Fibroblast of lung (primary cell): Measurements from ENCODE around the gene FAAP20. TPM values are rescaled to one million over a fixed set of nuclear protein-coding genes. Genes with fewer than 3 reads are reported as not detected.

Source experiments
- DNase-seq, 2 donors: peaks; one replicate each; pipeline versions ENCODE4 v3.0.0 to v3.0.0-alpha.2; 2010; ENCODE audit warnings: low read depth in 2 of 2
- H2AFZ ChIP-seq: 2 replicates; pipeline ENCODE4 v1.5.1; 2012; ENCODE audit warnings: low read length, control low read depth, inconsistent platforms
- H3K27ac ChIP-seq: 2 replicates; pipeline ENCODE4 v1.5.1; 2011; ENCODE audit warnings: low read length, control low read depth; ENCODE audit not compliant: insufficient read depth
- H3K27me3 ChIP-seq: 2 replicates; pipeline ENCODE4 v1.5.1; 2011; ENCODE audit warnings: mild to moderate bottlenecking, low read length; ENCODE audit not compliant: control insufficient read depth, insufficient read depth
- H3K36me3 ChIP-seq: 2 replicates; pipeline ENCODE4 v1.5.1; 2011; ENCODE audit warnings: low read length; ENCODE audit not compliant: control insufficient read depth, insufficient read depth
- H3K4me1 ChIP-seq: 2 replicates; pipeline ENCODE4 v1.5.1; 2011; ENCODE audit warnings: low read length; ENCODE audit not compliant: control insufficient read depth, insufficient read depth; ENCODE audit errors: extremely low read depth
- H3K4me2 ChIP-seq: 2 replicates; pipeline ENCODE4 v1.5.1; 2011; ENCODE audit warnings: low read length, control low read depth; ENCODE audit not compliant: insufficient read depth; ENCODE audit errors: extremely low read depth
- H3K4me3 ChIP-seq, 4 experiments: fragments of 200-600 bp in 1 of 4; sonication (generic) in 1 of 4; replicated peaks in 1 of 4; 2 replicates each; pipeline ENCODE4 v1.5.1; 2011 to 2016; ENCODE audit warnings: low read length in 4 of 4, low read depth in 3 of 4, mild to moderate bottlenecking in 3 of 4, control low read depth in 2 of 4, inconsistent platforms in 1 of 4, mixed read lengths in 1 of 4; ENCODE audit not compliant: insufficient read depth in 1 of 4; ENCODE audit errors: control extremely low read depth in 1 of 4
- H3K79me2 ChIP-seq: 2 replicates; pipeline ENCODE4 v1.5.1; 2012; ENCODE audit warnings: mild to moderate bottlenecking, low read length, inconsistent platforms; ENCODE audit not compliant: control insufficient read depth, insufficient read depth
- H3K9ac ChIP-seq: 2 replicates; pipeline ENCODE4 v1.5.1; 2011; ENCODE audit warnings: mild to moderate bottlenecking, low read length, control low read depth; ENCODE audit not compliant: insufficient read depth
- H3K9me3 ChIP-seq: 2 replicates; pipeline ENCODE4 v1.5.1; 2012; ENCODE audit warnings: low read depth, low read length; ENCODE audit not compliant: control insufficient read depth, insufficient read depth
- H4K20me1 ChIP-seq: 2 replicates; pipeline ENCODE4 v1.5.1; 2011; ENCODE audit warnings: low read length; ENCODE audit not compliant: control insufficient read depth, insufficient read depth; ENCODE audit errors: extremely low read depth
- EZH2 ChIP-seq: IDR thresholded peaks from 2 replicates; pipeline ENCODE4 v1.5.1; 2012; ENCODE audit warnings: low read length, control low read depth, mild to moderate bottlenecking; ENCODE audit errors: missing control alignments
- polyA plus RNA-seq, 2 donors: library from polyadenylated mRNA; depleted of rRNA in 1 of 2; stranded (reverse) in 1 of 2; unstranded in 1 of 2; fragments of >200 nt; gene quantifications; 2 replicates each; pipeline ENCODE4 v1.2.1, GENCODE V29; 2011 to 2012; ENCODE audit warnings: missing spikeins in 1 of 2
- total RNA-seq: library from RNA; depleted of rRNA; stranded (reverse); fragments of >200 nt; gene quantifications from 2 replicates; pipeline ENCODE4 v1.2.1, GENCODE V29; 2014
- TF ChIP-seq, protein P1 (sequence below), 2 donors: IDR thresholded peaks in 1 of 2; conservative IDR thresholded peaks in 1 of 2; 1 replicate in 1 of 2; 2 replicates in 1 of 2; pipeline ENCODE4 v1.5.1; 2011 to 2012; ENCODE audit warnings: low read length in 2 of 2, control low read depth in 1 of 2, inconsistent platforms in 1 of 2, low read depth in 1 of 2, mild to moderate bottlenecking in 1 of 2

The FAAP20 gene
- total and polyA plus RNA-seq, 2 donors (not counting 1 experiment from before 2014, with no cell fraction given): 8.2 to 21.5 TPM

DNA sequence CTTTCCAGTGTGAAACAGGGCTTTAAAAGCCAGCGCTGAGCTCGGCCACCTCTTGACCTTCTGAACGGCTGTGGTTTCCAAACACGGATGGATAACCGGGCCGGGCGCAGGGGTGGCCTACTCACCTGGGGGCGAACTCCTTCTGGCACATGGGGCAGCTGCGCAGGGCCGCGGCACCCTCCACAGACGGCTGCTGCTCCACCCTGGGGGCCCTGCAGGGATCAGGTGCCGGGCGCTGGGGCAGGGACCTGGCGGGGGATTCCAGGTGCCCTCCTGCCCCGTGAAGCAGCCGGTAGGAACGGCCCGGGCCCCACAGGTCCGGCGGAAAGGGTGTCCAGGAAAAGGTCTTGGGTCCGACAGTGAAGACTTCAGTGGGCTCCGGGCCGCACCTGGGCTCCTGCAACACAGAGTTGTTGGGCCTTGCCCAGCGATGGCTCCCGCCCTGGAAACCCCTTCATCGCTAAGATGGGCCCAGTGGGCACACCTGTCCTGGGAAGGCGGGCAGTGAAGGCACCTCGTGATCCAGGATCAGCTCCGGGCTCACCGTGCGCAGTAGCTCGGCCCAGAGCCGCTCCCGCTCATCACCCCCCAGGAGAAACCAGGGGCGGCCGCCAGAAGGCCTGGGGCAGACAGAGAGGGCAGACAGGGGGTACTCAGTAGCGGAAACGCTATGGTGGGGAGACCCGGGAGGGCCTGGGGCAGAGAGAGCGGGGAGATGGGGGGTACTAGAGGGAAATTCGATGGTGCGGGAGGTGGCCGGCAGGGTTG lies 874 bp downstream of the FAAP20 start:
- Histone ChIP-seq H3K79me2 (peaks cover 22% of the 10 kb centered on the region), H3K27me3 (no peaks in the 10 kb centered on the region), H2AFZ (no peak overlapping the region), H4K20me1 (no peaks in the 10 kb centered on the region), H3K36me3 (peaks cover 2% of the 10 kb centered on the region), H3K9ac (peak overlapping the region; percentile 39), H3K9me3 (no peaks in the 10 kb centered on the region), H3K4me1 (peaks cover 25% of the 10 kb centered on the region), H3K4me2 (peak overlapping the region; percentile 86), H3K4me3 (peak overlapping the region; percentile 39 to 53 (median 46)), H3K27ac (no peak overlapping the region)
- DNase-seq: no peak
- TF ChIP-seq, protein P1, sequence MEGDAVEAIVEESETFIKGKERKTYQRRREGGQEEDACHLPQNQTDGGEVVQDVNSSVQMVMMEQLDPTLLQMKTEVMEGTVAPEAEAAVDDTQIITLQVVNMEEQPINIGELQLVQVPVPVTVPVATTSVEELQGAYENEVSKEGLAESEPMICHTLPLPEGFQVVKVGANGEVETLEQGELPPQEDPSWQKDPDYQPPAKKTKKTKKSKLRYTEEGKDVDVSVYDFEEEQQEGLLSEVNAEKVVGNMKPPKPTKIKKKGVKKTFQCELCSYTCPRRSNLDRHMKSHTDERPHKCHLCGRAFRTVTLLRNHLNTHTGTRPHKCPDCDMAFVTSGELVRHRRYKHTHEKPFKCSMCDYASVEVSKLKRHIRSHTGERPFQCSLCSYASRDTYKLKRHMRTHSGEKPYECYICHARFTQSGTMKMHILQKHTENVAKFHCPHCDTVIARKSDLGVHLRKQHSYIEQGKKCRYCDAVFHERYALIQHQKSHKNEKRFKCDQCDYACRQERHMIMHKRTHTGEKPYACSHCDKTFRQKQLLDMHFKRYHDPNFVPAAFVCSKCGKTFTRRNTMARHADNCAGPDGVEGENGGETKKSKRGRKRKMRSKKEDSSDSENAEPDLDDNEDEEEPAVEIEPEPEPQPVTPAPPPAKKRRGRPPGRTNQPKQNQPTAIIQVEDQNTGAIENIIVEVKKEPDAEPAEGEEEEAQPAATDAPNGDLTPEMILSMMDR (conservative IDR thresholded peaks at IDR 0.05 in 1 of 2, IDR thresholded peaks at IDR 0.05 in 1 of 2; ENCODE audit: low read depth in 1 of 2, low read length in 2 of 2): no peak

DNA sequence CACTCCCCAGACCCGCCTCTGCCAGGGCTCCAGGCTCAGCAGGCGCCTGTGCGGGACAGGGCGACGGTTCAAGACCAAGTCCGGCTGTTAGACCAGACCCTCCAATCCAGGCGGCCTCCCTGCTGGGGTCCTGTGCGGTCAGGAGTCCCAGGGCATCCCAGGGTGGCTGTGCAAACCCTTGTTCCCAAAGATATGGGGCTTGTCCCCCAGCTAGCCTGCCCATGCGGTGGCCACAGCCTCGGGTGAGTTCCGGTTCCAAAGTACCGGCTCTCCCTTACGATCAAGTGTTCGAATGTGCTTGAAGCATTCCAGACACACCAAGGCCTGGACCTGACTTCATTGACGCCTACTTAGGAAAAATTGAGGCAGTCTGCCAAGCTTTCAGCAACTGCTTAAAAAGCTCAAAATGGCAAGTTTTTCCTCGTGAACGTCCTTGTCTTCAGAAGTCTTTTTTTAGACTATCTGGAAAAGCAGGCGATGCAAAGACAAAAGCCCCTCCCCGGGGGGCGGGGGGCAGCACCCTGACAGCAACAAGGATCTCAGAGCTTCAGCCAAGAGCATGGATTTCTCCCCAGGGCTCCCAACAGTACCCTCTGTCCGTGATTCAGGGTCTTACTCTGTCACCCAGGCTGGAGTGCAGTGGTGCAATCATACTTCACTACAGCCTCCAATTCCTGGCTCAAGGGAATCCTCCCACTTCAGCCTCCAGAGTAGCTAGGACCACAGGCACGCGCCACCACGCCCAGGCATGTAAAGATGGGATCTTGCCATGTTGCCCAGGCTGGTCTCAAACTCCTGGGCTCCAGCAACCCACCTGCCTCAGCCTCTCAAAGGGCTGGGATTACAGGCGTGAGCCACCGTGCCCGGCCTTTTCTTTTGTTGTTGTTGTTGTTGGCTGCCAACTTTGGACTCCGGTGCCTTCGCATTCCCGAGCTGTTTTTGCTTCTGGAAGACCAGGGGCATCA lies 2.3 kb downstream of the FAAP20 start:
- H3K9ac ChIP-seq: no peak overlapping the region
- H3K4me3 ChIP-seq: peak overlapping the region in 2 of 4 experiments; percentile 10 to 29
- H2AFZ ChIP-seq: no peak overlapping the region
- peak overlapping the region; percentile 18 for H3K27ac ChIP-seq
- H3K4me1 ChIP-seq: peaks cover 25% of the 10 kb centered on the region
- H4K20me1 ChIP-seq: no peaks in the 10 kb centered on the region
- peak; percentile 77 to 88 for DNase-seq
- H3K4me2 ChIP-seq: peak overlapping the region; percentile 42
- H3K36me3 ChIP-seq: peaks cover 2% of the 10 kb centered on the region
- H3K79me2 ChIP-seq: peaks cover 22% of the 10 kb centered on the region
- TF ChIP-seq, protein P1 (conservative IDR thresholded peaks at IDR 0.05 in 1 of 2, IDR thresholded peaks at IDR 0.05 in 1 of 2; ENCODE audit: low read depth in 1 of 2, low read length in 2 of 2): no peak
- no peak for TF ChIP-seq EZH2
- H3K27me3 ChIP-seq: no peaks in the 10 kb centered on the region
- H3K9me3 ChIP-seq: no peaks in the 10 kb centered on the region

DNA sequence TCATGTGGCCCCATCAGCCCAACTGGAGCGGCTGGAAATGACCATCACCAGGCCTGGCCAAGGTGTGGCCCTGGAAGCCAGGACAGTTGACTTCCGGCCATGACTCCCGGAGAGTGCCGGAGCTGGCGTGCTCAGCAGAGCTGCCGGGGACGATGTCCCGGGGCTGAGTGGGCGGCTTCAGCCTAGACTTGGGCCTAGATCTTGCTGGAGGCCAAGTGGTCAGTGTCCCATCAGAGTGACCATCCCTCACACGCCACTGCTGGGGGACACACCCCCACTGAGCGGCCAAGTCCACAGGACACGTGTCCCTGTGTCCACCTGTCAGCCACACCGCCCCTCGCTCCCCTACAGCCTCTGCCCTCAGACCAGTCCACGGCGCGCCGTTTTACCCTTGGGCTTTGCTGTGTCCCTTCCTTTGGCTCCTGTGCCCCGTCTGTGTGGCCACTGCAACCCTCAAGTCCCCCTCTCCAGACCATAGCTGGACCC lies 4.0 kb downstream of the FAAP20 start:
- DNase-seq: no peak
- peaks cover 25% of the 10 kb centered on the region for H3K4me1 ChIP-seq
- H2AFZ ChIP-seq: no peak overlapping the region
- peak overlapping the region; percentile 93 for H3K27ac ChIP-seq
- H3K4me3 ChIP-seq: peak overlapping the region; percentile 35 to 63 (median 50)
- peak overlapping the region; percentile 85 for H3K4me2 ChIP-seq
- peaks cover 2% of the 10 kb centered on the region for H3K36me3 ChIP-seq
- H3K79me2 ChIP-seq: peaks cover 22% of the 10 kb centered on the region
- no peaks in the 10 kb centered on the region for H3K27me3 ChIP-seq
- H3K9ac ChIP-seq: peak overlapping the region; percentile 85
- no peaks in the 10 kb centered on the region for H3K9me3 ChIP-seq
- TF ChIP-seq EZH2: no peak
- TF ChIP-seq, protein P1 (conservative IDR thresholded peaks at IDR 0.05 in 1 of 2, IDR thresholded peaks at IDR 0.05 in 1 of 2; ENCODE audit: low read depth in 1 of 2, low read length in 2 of 2): no peak
- H4K20me1 ChIP-seq: no peaks in the 10 kb centered on the region
